GM13977 (cell line): Measurements from ENCODE around the gene OTUB2.

Experiments used
- DNase-seq: peaks from one replicate; pipeline ENCODE4 v3.0.0; 2012; ENCODE audit warnings: low spot score
- CTCF ChIP-seq: IDR thresholded peaks from 2 replicates; pipeline ENCODE4 v1.5.1; 2012; ENCODE audit warnings: mild to moderate bottlenecking, control low read depth; ENCODE audit not compliant: insufficient read depth; ENCODE audit errors: extremely low read depth, missing control alignments
- in situ Hi-C: fragments of 300-500 bp; cut with MboI; formaldehyde crosslinking; loops from one replicate; pipeline ENCODE4 v1.12.0; 2022; ENCODE audit warnings: low sequenced_read_pairs, low pct_unique_long_range_greater_than_20kb, mixed read lengths, inconsistent platforms; ENCODE audit not compliant: unreplicated experiment

The OTUB2 gene

GRCh38 chr14:94030571-94030970, 4.4 kb downstream of the OTUB2 start:
- in situ Hi-C loops, result loop anchor here (25.0 kb wide), 1 partner anchor 107 kb away; the partner anchor contains the start of gene IFI27L2
- no peak for DNase-seq

GRCh38 chr14:94031161-94031882, 5.2 kb downstream of the OTUB2 start:
- no peak for DNase-seq
- in situ Hi-C loops, result loop anchor here (25.0 kb wide), 1 partner anchor 106 kb away; the partner anchor contains the start of gene IFI27L2
- TF ChIP-seq CTCF, result no peak

More at GRCh38 chr14:94030571-94030970, 4.4 kb downstream of the OTUB2 start:
- TF ChIP-seq CTCF, result no peak

- TF ChIP-seq CTCF, result no peak
- no peak for DNase-seq
- in situ Hi-C loops, result loop anchor here (25.0 kb wide), 1 partner anchor 105 kb away; the partner anchor contains the start of gene IFI27L2
These were observed 5.7 kb downstream of the OTUB2 start for GRCh38 chr14:94031883-94032279.

GRCh38 chr14:94034886-94035285, 8.7 kb downstream of the OTUB2 start:
- no peak for TF ChIP-seq CTCF
- in situ Hi-C loops, result loop anchor here (25.0 kb wide), 1 partner anchor 102 kb away; the partner anchor contains the start of gene IFI27L2
- no peak for DNase-seq

- in situ Hi-C loops, result loop anchor here (25.0 kb wide), 1 partner anchor 101 kb away; the partner anchor contains the start of gene IFI27L2
- peak; percentile 84 for DNase-seq
- TF ChIP-seq CTCF, result peak; percentile 82
These were observed 10.4 kb downstream of the OTUB2 start for GRCh38 chr14:94036313-94037167.

- no peak for TF ChIP-seq CTCF
- in situ Hi-C loops, result loop anchor here (25.0 kb wide), 1 partner anchor 99 kb away; the partner anchor contains the start of gene IFI27L2
- no peak for DNase-seq
These were observed 11.8 kb downstream of the OTUB2 start for GRCh38 chr14:94037954-94038353.
